Measurements from ENCODE around the gene FUT3.

The FUT3 gene

GRCh38 chr19:5832061-5832460 lies 19.2 kb downstream of the FUT3 start:
- TF ChIP-seq, protein P1, sequence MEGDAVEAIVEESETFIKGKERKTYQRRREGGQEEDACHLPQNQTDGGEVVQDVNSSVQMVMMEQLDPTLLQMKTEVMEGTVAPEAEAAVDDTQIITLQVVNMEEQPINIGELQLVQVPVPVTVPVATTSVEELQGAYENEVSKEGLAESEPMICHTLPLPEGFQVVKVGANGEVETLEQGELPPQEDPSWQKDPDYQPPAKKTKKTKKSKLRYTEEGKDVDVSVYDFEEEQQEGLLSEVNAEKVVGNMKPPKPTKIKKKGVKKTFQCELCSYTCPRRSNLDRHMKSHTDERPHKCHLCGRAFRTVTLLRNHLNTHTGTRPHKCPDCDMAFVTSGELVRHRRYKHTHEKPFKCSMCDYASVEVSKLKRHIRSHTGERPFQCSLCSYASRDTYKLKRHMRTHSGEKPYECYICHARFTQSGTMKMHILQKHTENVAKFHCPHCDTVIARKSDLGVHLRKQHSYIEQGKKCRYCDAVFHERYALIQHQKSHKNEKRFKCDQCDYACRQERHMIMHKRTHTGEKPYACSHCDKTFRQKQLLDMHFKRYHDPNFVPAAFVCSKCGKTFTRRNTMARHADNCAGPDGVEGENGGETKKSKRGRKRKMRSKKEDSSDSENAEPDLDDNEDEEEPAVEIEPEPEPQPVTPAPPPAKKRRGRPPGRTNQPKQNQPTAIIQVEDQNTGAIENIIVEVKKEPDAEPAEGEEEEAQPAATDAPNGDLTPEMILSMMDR (IDR thresholded peaks at IDR 0.05; ENCODE audit: insufficient read depth, low read depth, low read length, missing control alignments), result no peak
- H3K4me3 ChIP-seq (ENCODE audit: low read depth, low read length), result no peak overlapping the region
- no peak for DNase-seq (ENCODE audit: low read depth)

- DNase-seq (ENCODE audit: low read depth), result no peak
- H3K4me3 ChIP-seq (ENCODE audit: low read depth, low read length), result no peak overlapping the region
- TF ChIP-seq, protein P1 (IDR thresholded peaks at IDR 0.05; ENCODE audit: insufficient read depth, low read depth, low read length, missing control alignments), result no peak
These were observed 20.1 kb downstream of the FUT3 start for GRCh38 chr19:5831159-5831558.

GRCh38 chr19:5829567-5830310 lies 21.5 kb downstream of the FUT3 start:
- peak overlapping the region; percentile 56; the same call in 1 of the 2 replicates for H3K4me3 ChIP-seq (ENCODE audit: low read depth, low read length)
- TF ChIP-seq, protein P1 (IDR thresholded peaks at IDR 0.05; ENCODE audit: insufficient read depth, low read depth, low read length, missing control alignments), result no peak
- no peak for DNase-seq (ENCODE audit: low read depth)

DNA sequence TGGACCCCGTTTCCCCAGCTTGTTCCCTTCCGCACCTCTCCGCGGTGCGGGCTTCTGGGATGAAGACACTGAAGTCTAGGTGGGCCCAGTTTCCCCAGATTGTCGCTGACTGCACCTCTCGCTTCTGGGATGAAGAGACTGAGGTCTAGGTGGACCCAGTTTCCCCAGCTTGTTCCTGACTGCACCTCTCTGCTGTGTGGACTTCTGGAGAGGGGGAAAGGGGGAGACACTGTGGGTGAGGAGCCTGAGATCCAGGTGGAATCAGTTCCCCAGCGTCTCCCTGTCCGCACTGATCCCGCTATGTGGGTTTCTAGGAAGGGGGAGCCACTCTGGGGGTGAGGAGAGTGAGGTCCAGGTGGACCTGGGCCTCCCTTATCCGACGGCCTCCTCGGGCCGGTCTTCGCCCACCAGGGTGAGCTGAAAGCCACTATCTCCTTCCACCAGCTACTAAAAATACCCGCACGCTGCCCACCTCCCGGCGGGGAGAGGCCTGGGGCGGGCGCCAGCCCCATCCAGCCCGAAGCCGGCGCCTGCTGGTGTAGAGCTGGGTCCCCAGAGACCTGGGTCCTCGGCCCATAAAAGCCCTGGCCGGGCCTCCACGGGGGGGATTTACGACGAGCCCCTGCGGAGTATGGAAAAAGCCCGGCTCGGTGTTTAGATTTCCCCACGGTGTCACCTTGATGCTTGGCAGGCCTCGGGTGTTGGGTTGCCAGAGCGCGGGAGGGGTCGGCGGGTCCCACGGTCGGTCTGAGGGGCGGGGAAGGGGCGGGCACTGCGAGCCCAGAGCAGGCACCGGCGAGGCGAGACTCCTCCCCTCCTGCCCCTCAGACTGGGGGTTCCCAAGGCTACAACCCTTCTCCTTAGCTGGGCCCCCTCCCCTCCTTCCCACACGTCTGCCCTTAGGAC lies 22.3 kb downstream of the FUT3 start:
- TF ChIP-seq, protein P1 (IDR thresholded peaks at IDR 0.05; ENCODE audit: insufficient read depth, low read depth, low read length, missing control alignments), result no peak
- peak; percentile 43 for DNase-seq (ENCODE audit: low read depth)
- H3K4me3 ChIP-seq (ENCODE audit: low read depth, low read length), result peak overlapping the region; percentile 56

DNA sequence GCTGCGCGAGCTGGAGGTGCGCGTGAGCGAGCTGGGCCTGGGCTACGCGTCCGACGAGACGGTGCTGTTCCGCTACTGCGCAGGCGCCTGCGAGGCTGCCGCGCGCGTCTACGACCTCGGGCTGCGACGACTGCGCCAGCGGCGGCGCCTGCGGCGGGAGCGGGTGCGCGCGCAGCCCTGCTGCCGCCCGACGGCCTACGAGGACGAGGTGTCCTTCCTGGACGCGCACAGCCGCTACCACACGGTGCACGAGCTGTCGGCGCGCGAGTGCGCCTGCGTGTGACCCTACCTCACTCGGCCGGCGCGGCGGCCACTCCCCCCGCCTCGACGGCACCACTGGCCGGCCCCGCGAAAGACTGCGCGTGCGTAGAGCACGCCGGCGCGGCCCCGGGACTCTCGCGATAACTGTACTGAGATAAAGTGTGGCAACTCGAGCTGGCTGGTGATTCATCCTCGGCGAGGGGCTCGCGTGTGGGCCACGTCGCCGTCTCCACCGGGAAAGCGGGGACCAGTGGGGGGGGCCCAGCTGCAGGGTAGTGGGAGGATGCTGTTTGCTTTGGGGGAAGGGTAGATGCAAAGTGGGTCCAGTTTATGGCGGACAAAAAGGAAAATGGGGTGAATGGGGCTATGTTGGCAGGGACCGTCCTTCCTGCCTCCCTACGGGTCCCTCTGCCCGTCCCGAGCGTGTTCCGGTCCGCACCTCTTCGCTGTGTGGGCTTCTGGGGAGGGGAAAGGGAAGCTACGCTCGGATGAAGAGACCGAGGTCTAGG lies 23.2 kb downstream of the FUT3 start:
- peak; percentile 93 for DNase-seq (ENCODE audit: low read depth)
- TF ChIP-seq, protein P1 (IDR thresholded peaks at IDR 0.05; ENCODE audit: insufficient read depth, low read depth, low read length, missing control alignments), result no peak
- H3K4me3 ChIP-seq (ENCODE audit: low read depth, low read length), result peak overlapping the region; percentile 56

DNA sequence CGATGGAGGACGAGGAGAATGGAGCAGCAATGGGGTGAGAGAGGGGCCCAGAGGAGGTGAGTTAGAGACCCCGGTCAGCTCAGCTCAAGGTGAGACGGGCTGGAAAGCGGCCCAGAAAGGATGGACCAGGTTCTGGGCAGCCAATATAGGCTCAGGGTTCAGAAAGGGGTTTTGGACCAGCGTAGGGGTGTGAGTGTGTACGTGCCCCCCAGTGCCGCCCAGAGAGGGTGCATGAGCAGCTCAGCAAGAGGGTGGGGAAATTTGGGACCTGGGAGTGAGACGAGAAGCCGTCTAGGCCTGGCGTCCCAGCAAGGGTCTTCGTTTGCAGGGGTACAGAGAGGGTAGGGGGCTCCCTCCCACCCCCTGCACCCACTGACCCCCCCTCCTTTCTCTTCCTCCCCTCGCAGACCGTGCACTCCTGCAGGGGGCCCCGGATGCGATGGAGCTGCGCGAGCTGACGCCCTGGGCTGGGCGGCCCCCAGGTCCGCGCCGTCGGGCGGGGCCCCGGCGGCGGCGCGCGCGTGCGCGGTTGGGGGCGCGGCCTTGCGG lies 23.8 kb downstream of the FUT3 start:
- TF ChIP-seq, protein P1 (IDR thresholded peaks at IDR 0.05; ENCODE audit: insufficient read depth, low read depth, low read length, missing control alignments), result no peak
- DNase-seq (ENCODE audit: low read depth), result no peak
- peak overlapping the region; percentile 45 for H3K4me3 ChIP-seq (ENCODE audit: low read depth, low read length)
